NCI-H524 (cell line): Measurements from ENCODE around the gene ABTB2.

Experiments
- DNase-seq, 2 experiments: peaks; one replicate each; lab custom pipeline; 2025; lab: John Stamatoyannopoulos, UW

Gene ABTB2

GRCh38 chr11:34148504-34149165 lies 209.2 kb downstream of the ABTB2 start:
- DNase-seq: peak in 1 of 2 experiments; percentile 12

GRCh38 chr11:34147581-34147980 lies 210.2 kb downstream of the ABTB2 start:
- DNase-seq: no peak

GRCh38 chr11:34146866-34147265 lies 210.9 kb downstream of the ABTB2 start:
- no peak for DNase-seq

- DNase-seq: no peak
Observed at GRCh38 chr11:34146411-34146810, 211.4 kb downstream of the ABTB2 start.

- no peak for DNase-seq
Observed at GRCh38 chr11:34145847-34146381, 211.9 kb downstream of the ABTB2 start.

- no peak for DNase-seq
Observed at GRCh38 chr11:34145073-34145472, 212.7 kb downstream of the ABTB2 start.

GRCh38 chr11:34143048-34143447 lies 214.8 kb downstream of the ABTB2 start:
- DNase-seq: no peak

- DNase-seq: no peak
Observed at GRCh38 chr11:34140149-34140548, 217.7 kb downstream of the ABTB2 start.

- no peak for DNase-seq
Observed at GRCh38 chr11:34139346-34139745, 218.5 kb downstream of the ABTB2 start.

- DNase-seq: no peak
Observed at GRCh38 chr11:34136420-34136819, 221.4 kb downstream of the ABTB2 start.

- no peak for DNase-seq
Observed at GRCh38 chr11:34135439-34135838, 222.4 kb downstream of the ABTB2 start.

- DNase-seq: no peak
Observed at GRCh38 chr11:34134765-34135164, 223.0 kb downstream of the ABTB2 start.

- no peak for DNase-seq
Observed at GRCh38 chr11:34132261-34132965, 225.4 kb downstream of the ABTB2 start.

GRCh38 chr11:34128824-34129223 lies 229.0 kb downstream of the ABTB2 start:
- no peak for DNase-seq

GRCh38 chr11:34126959-34127848 lies 230.6 kb downstream of the ABTB2 start:
- no peak for DNase-seq

- DNase-seq: no peak
Observed at GRCh38 chr11:34124885-34125668, 232.7 kb downstream of the ABTB2 start.

GRCh38 chr11:34120651-34121050 lies 237.2 kb downstream of the ABTB2 start:
- no peak for DNase-seq

GRCh38 chr11:34114471-34114870 lies 243.3 kb downstream of the ABTB2 start:
- DNase-seq: no peak

GRCh38 chr11:34114014-34114413 lies 243.8 kb downstream of the ABTB2 start:
- no peak for DNase-seq

GRCh38 chr11:34111722-34112270 lies 246.0 kb downstream of the ABTB2 start:
- no peak for DNase-seq

- DNase-seq: peak in 1 of 2 experiments; percentile 54
Observed at GRCh38 chr11:34105957-34106504, 251.8 kb downstream of the ABTB2 start.
